Mucosa of rectum (tissue), 2 donors: ENCODE measurements around the gene SYNPO2.

Experiments
- H3K27ac ChIP-seq, 2 donors: one replicate each; pipeline ENCODE4 v1.7.0; 2013; ENCODE audit warnings: inconsistent platforms in 2 of 2, low read depth in 2 of 2, low read length in 2 of 2
- H3K27me3 ChIP-seq, 2 donors: one replicate each; pipeline ENCODE4 v1.7.0; 2013; ENCODE audit warnings: low read length in 2 of 2; ENCODE audit not compliant: control insufficient read depth in 2 of 2, insufficient read depth in 2 of 2
- H3K36me3 ChIP-seq, 2 donors: one replicate each; pipeline ENCODE4 v1.7.0; 2013; ENCODE audit warnings: low read length in 2 of 2; ENCODE audit not compliant: control insufficient read depth in 2 of 2, insufficient read depth in 2 of 2
- H3K4me1 ChIP-seq, 2 donors: one replicate each; pipeline ENCODE4 v1.7.0; 2013; ENCODE audit warnings: low read length in 2 of 2, mild to moderate bottlenecking in 1 of 2; ENCODE audit not compliant: control insufficient read depth in 2 of 2, insufficient read depth in 2 of 2
- H3K4me3 ChIP-seq, 2 donors: one replicate each; pipeline ENCODE4 v1.7.0; 2013; ENCODE audit warnings: low read length in 2 of 2
- H3K9ac ChIP-seq, 2 donors: one replicate each; pipeline ENCODE4 v1.7.0; 2013; ENCODE audit warnings: low read length in 2 of 2, low read depth in 1 of 2, mild to moderate bottlenecking in 1 of 2
- H3K9me3 ChIP-seq, 2 donors: one replicate each; pipeline ENCODE4 v1.7.0; 2013; ENCODE audit warnings: low read length in 2 of 2; ENCODE audit not compliant: control insufficient read depth in 2 of 2
- donor health status: healthy.
- donor health status: Normal muscosa, but diverticular disease.

The SYNPO2 gene

GRCh38 chr4:118981171-118981838 lies 92.7 kb downstream of the SYNPO2 start:
- Histone ChIP-seq H3K9me3 (no peaks in the 10 kb centered on the region), H3K36me3 (no peaks in the 10 kb centered on the region), H3K9ac (no peak overlapping the region), H3K27me3 (no peaks in the 10 kb centered on the region), H3K4me3 (no peak overlapping the region), H3K4me1 (no peaks in the 10 kb centered on the region), H3K27ac (peak overlapping the region in 1 of 2 donors; percentile 11)

GRCh38 chr4:118981839-118982381 lies 93.3 kb downstream of the SYNPO2 start:
- H3K27ac ChIP-seq, result no peak overlapping the region
- no peaks in the 10 kb centered on the region for H3K27me3 ChIP-seq
- H3K4me3 ChIP-seq, result no peak overlapping the region
- no peaks in the 10 kb centered on the region for H3K36me3 ChIP-seq
- no peak overlapping the region for H3K9ac ChIP-seq
- H3K4me1 ChIP-seq, result no peaks in the 10 kb centered on the region
- no peaks in the 10 kb centered on the region for H3K9me3 ChIP-seq

- Histone ChIP-seq H3K27me3 (no peaks in the 10 kb centered on the region), H3K9ac (no peak overlapping the region), H3K4me1 (no peaks in the 10 kb centered on the region), H3K27ac (no peak overlapping the region), H3K9me3 (no peaks in the 10 kb centered on the region), H3K4me3 (no peak overlapping the region), H3K36me3 (no peaks in the 10 kb centered on the region)
These were observed 94.6 kb downstream of the SYNPO2 start for GRCh38 chr4:118983293-118983692.

GRCh38 chr4:118983831-118984230 lies 95.2 kb downstream of the SYNPO2 start:
- H3K4me3 ChIP-seq, result no peak overlapping the region
- H3K4me1 ChIP-seq, result no peaks in the 10 kb centered on the region
- no peaks in the 10 kb centered on the region for H3K36me3 ChIP-seq
- no peak overlapping the region for H3K9ac ChIP-seq
- H3K27ac ChIP-seq, result no peak overlapping the region
- H3K9me3 ChIP-seq, result no peaks in the 10 kb centered on the region
- H3K27me3 ChIP-seq, result no peaks in the 10 kb centered on the region

GRCh38 chr4:118985170-118986000 lies 96.7 kb downstream of the SYNPO2 start:
- H3K27me3 ChIP-seq, result no peaks in the 10 kb centered on the region
- H3K4me3 ChIP-seq, result no peak overlapping the region
- no peak overlapping the region for H3K27ac ChIP-seq
- H3K9ac ChIP-seq, result no peak overlapping the region
- no peaks in the 10 kb centered on the region for H3K9me3 ChIP-seq
- no peaks in the 10 kb centered on the region for H3K4me1 ChIP-seq
- H3K36me3 ChIP-seq, result no peaks in the 10 kb centered on the region

GRCh38 chr4:118987959-118988634 lies 99.4 kb downstream of the SYNPO2 start:
- H3K9ac ChIP-seq, result no peak overlapping the region
- H3K36me3 ChIP-seq, result no peaks in the 10 kb centered on the region
- no peaks in the 10 kb centered on the region for H3K4me1 ChIP-seq

GRCh38 chr4:118988635-118988972 lies 100.0 kb downstream of the SYNPO2 start:
- H3K4me3 ChIP-seq, result no peak overlapping the region
- no peaks in the 10 kb centered on the region for H3K9me3 ChIP-seq
- no peaks in the 10 kb centered on the region for H3K36me3 ChIP-seq
- H3K27me3 ChIP-seq, result no peaks in the 10 kb centered on the region
- peak overlapping the region; percentile 66 to 70 for H3K27ac ChIP-seq
- H3K9ac ChIP-seq, result no peak overlapping the region
- H3K4me1 ChIP-seq, result no peaks in the 10 kb centered on the region

More at GRCh38 chr4:118987959-118988634, 99.4 kb downstream of the SYNPO2 start:
- H3K4me3 ChIP-seq, result no peak overlapping the region
- H3K27me3 ChIP-seq, result no peaks in the 10 kb centered on the region
- no peaks in the 10 kb centered on the region for H3K9me3 ChIP-seq
- H3K27ac ChIP-seq, result peak overlapping the region; percentile 66 to 70

GRCh38 chr4:118989098-118990080 lies 100.7 kb downstream of the SYNPO2 start:
- Histone ChIP-seq H3K9ac (no peak overlapping the region), H3K36me3 (no peaks in the 10 kb centered on the region), H3K9me3 (no peaks in the 10 kb centered on the region), H3K4me3 (no peak overlapping the region), H3K4me1 (no peaks in the 10 kb centered on the region), H3K27me3 (no peaks in the 10 kb centered on the region), H3K27ac (peak overlapping the region; percentile 66 to 70)

- no peaks in the 10 kb centered on the region for H3K4me1 ChIP-seq
- H3K9ac ChIP-seq, result no peak overlapping the region
- H3K36me3 ChIP-seq, result no peaks in the 10 kb centered on the region
- H3K27me3 ChIP-seq, result no peaks in the 10 kb centered on the region
- H3K4me3 ChIP-seq, result no peak overlapping the region
- H3K9me3 ChIP-seq, result no peaks in the 10 kb centered on the region
- H3K27ac ChIP-seq, result peak overlapping the region; percentile 11 to 17
These were observed 103.0 kb downstream of the SYNPO2 start for GRCh38 chr4:118991686-118992085.
